ENCODE data around the gene RHCE. TPM values are rescaled to one million over a fixed set of nuclear protein-coding genes. Genes with fewer than 3 reads are reported as not detected.
"Not testable (repeated sequence)": the region's sequence is repeated elsewhere in the genome, so short reads cannot be mapped to it uniquely, and the experiment has no call there.

Gene RHCE
- total and polyA plus RNA-seq, 2 of the 8 experiments (the other 6 are each of a cell fraction or from before 2014, with no cell fraction given): 0.23 to 0.50 TPM

GRCh38 chr1:25409641-25410427, 10.8 kb downstream of the RHCE start:
- H4K91ac ChIP-seq (replicated peaks; ENCODE audit: insufficient read length, low read length); H3K79me1 ChIP-seq (ENCODE audit: low read depth, low read length); H3K9me3 ChIP-seq (ENCODE audit: insufficient read depth in 2 of 2, low read depth in 1 of 2, low read length in 1 of 2); H3K27me3 ChIP-seq (replicated peaks in 1 of 4; ENCODE audit: control insufficient read depth in 3 of 4, extremely low read depth in 1 of 4, insufficient read depth in 3 of 4, low read length in 3 of 4); H3K4me3 ChIP-seq (ENCODE audit: extremely low read depth in 1 of 4, insufficient read depth in 2 of 4, low read depth in 3 of 4, low read length in 4 of 4); H2AFZ ChIP-seq (ENCODE audit: low read length); H3K4ac ChIP-seq (replicated peaks; ENCODE audit: insufficient read length, low read depth, low read length); FAIRE-seq; H2BK120ac ChIP-seq (replicated peaks; ENCODE audit: low read depth, low read length); H2BK12ac ChIP-seq (ENCODE audit: low read depth, low read length); H3K4me2 ChIP-seq (ENCODE audit: insufficient read depth in 1 of 2, low read depth in 2 of 2, low read length in 2 of 2); H3K56ac ChIP-seq (replicated peaks; ENCODE audit: insufficient read length, low read depth, low read length); H3K4me1 ChIP-seq (replicated peaks in 1 of 4; ENCODE audit: control insufficient read depth in 3 of 4, insufficient read depth in 4 of 4, low read length in 3 of 4); H4K20me1 ChIP-seq (replicated peaks in 1 of 2; ENCODE audit: control insufficient read depth in 1 of 2, insufficient read depth in 2 of 2, low read length in 2 of 2); H2BK5ac ChIP-seq (ENCODE audit: low read depth, low read length); H3K36me3 ChIP-seq (ENCODE audit: control insufficient read depth in 2 of 4, insufficient read depth in 4 of 4, low read length in 3 of 4); H3K27ac ChIP-seq (ENCODE audit: low read depth, low read length); H3K79me2 ChIP-seq (ENCODE audit: control insufficient read depth in 1 of 2, insufficient read depth in 2 of 2, low read length in 2 of 2); H2AK5ac ChIP-seq (ENCODE audit: low read depth, low read length); H4K8ac ChIP-seq (ENCODE audit: extremely low read depth, insufficient read depth, low read length); H3K23me2 ChIP-seq (ENCODE audit: low read depth, low read length); H3K9ac ChIP-seq (replicated peaks in 1 of 4; ENCODE audit: extremely low read depth in 1 of 4, low read depth in 3 of 4, low read length in 3 of 4); H2BK15ac ChIP-seq (ENCODE audit: low read length); H4K5ac ChIP-seq (ENCODE audit: insufficient read length, low read depth, low read length); H3K14ac ChIP-seq (ENCODE audit: insufficient read length); POLR2A ChIA-PET (ENCODE audit: partially characterized antibody); H3K23ac ChIP-seq (ENCODE audit: insufficient read length); H3K18ac ChIP-seq (ENCODE audit: extremely low read depth, low read length); H2BK20ac ChIP-seq (ENCODE audit: low read length): not testable (repeated sequence)
- peak in 1 of 2 experiments; percentile 14 for DNase-seq (ENCODE audit: low read depth in 1 of 2, low spot score in 2 of 2)
- CTCF ChIA-PET (ENCODE audit: partially characterized antibody): interaction anchor here (0.6 kb wide), 1 partner anchor 344 kb away, joined by 4 read pairs; no protein-coding TSS in a partner anchor
- 88% methylated on average over 7 of the region's 10 CpGs; no CpG with 5 or more reads in 1 of the 2 experiments for WGBS, 2 experiments (ENCODE audit: extremely low coverage in 1 of 2, insufficient coverage in 1 of 2, insufficient read length in 1 of 2, insufficient replicate concordance in 2 of 2, low coverage in 1 of 2, low lambda C conversion rate in 2 of 2, missing lambda C conversion rate in 1 of 2)

Data from H1 (cell line).